Testis (tissue), 2 donors: ENCODE data around the gene SND1.

Source experiments
- CTCF ChIP-seq, 3 experiments: fragments of 450-650 bp in 2 of 3; fragments of 200-600 bp in 1 of 3; sonication (generic) in 1 of 3; IDR thresholded peaks; one replicate each; pipeline ENCODE4 v1.5.1; 2016 to 2019; ENCODE audit warnings: antibody characterized with exemption in 3 of 3, mild to moderate bottlenecking in 2 of 3, moderate library complexity in 1 of 3
- POLR2A ChIP-seq: fragments of 450-650 bp; IDR thresholded peaks from one replicate; pipeline ENCODE4 v1.6.1; 2017; ENCODE audit warnings: antibody characterized with exemption, mild to moderate bottlenecking, moderate library complexity

- no peak for TF ChIP-seq CTCF (IDR thresholded peaks at IDR 0.05)
- TF ChIP-seq POLR2A = no peak
Measured at GRCh38 chr7:127879436-127879835, 227.4 kb downstream of the SND1 start.
